ENCODE data around the gene RPTOR. TPM values are rescaled to one million over a fixed set of nuclear protein-coding genes. Genes with fewer than 3 reads are reported as not detected.

RPTOR gene
- total RNA-seq, 1 experiment from 2014 or later, result 66.7 TPM

DNA sequence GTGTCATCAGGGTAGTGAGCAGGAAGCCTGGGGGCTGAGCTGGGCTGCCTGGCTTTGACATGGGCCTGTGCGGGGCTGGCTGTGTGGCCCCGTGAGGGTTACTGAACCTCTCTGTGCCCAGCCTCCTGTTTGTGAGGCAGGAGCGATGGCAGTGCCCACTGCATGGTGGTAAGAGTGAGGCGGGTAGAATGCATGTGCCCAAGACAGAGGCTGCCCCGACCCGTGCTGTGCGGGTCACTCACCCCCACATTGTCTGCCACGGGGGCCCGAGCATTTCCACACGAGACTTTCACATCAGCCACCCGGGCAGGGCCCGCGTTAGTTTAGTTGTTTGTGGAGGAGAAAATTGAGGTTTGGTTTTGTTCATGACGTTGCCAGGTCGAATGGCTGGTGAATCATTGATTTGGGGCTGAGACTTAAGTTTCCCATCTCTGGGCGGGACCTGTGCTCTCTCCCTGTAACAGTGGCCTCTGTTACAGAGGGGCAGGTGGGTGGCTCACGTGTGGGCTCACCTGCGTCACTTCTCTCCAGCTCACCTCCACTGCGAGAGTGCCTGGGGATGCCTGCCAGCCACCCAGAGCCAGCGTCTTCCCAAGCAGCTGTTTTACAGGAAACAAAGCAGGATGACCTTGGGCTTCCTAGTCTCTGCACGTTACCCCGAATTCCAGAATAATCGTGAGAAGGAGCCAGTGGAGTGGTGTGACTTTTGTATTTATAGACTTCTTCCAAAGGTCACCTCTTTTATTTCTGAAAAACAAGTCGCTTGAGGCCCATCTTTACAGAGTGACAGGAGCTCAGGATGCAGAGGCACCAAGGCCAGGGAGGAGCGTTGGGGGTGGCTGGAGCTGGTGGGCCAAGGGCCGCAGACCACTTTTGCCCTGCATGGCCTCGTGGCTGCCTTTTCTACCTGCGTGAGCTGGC is 150.6 kb downstream of the RPTOR start:
- intact Hi-C loops (cut with micrococcal nuclease; ENCODE audit: unreplicated experiment), result no loop called here
- Mint-ChIP-seq H3K27me3 (ENCODE audit: insufficient read depth, unreplicated experiment) (no peaks in the 10 kb centered on the region), H3K4me3 (ENCODE audit: unreplicated experiment) (no peak overlapping the region), H3K9me3 (ENCODE audit: unreplicated experiment) (peaks cover 9% of the 10 kb centered on the region), H3K36me3 (ENCODE audit: insufficient read depth, unreplicated experiment) (peaks cover 23% of the 10 kb centered on the region), H3K27ac (ENCODE audit: unreplicated experiment) (peak overlapping the region; percentile 60), H3K4me1 (ENCODE audit: low read depth, unreplicated experiment) (peaks cover 6% of the 10 kb centered on the region)
- H3K36me3 ChIP-seq (ENCODE audit: control insufficient read depth, insufficient read depth, low read length), result peaks cover 1% of the 10 kb centered on the region; the same call in 1 of the 2 replicates
- no peaks in the 10 kb centered on the region for H3K27me3 ChIP-seq (replicated peaks; ENCODE audit: control insufficient read depth, insufficient read depth, low read length)
- DNase-seq, result no peak
- POLR2A ChIA-PET, result no interaction called here
- no TSS peak for BruUV-seq (replicated peaks)
- H3K4me3 ChIP-seq (ENCODE audit: low read depth, low read length), result no peak overlapping the region
- TF ChIP-seq, protein P1, sequence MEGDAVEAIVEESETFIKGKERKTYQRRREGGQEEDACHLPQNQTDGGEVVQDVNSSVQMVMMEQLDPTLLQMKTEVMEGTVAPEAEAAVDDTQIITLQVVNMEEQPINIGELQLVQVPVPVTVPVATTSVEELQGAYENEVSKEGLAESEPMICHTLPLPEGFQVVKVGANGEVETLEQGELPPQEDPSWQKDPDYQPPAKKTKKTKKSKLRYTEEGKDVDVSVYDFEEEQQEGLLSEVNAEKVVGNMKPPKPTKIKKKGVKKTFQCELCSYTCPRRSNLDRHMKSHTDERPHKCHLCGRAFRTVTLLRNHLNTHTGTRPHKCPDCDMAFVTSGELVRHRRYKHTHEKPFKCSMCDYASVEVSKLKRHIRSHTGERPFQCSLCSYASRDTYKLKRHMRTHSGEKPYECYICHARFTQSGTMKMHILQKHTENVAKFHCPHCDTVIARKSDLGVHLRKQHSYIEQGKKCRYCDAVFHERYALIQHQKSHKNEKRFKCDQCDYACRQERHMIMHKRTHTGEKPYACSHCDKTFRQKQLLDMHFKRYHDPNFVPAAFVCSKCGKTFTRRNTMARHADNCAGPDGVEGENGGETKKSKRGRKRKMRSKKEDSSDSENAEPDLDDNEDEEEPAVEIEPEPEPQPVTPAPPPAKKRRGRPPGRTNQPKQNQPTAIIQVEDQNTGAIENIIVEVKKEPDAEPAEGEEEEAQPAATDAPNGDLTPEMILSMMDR (IDR thresholded peaks at IDR 0.05; ENCODE audit: insufficient read depth in 1 of 2, low read depth in 1 of 2, low read length in 1 of 2, severe bottlenecking in 1 of 2, unreplicated experiment in 1 of 2), result no peak
- H3K4me1 ChIP-seq, result peaks cover 11% of the 10 kb centered on the region; the same call in 1 of the 2 replicates
- H3K9me3 ChIP-seq, result no peaks in the 10 kb centered on the region
- CTCF ChIA-PET, result interaction anchor here (0.6 kb wide), 1 partner anchor 1156 kb away, joined by 3 read pairs; no protein-coding TSS in a partner anchor

- intact Hi-C loops (cut with micrococcal nuclease; ENCODE audit: unreplicated experiment), result no loop called here
- TF ChIP-seq, protein P1 (IDR thresholded peaks at IDR 0.05; ENCODE audit: insufficient read depth in 1 of 2, low read depth in 1 of 2, low read length in 1 of 2, severe bottlenecking in 1 of 2, unreplicated experiment in 1 of 2), result no peak
- BruUV-seq (replicated peaks), result no TSS peak
- H3K36me3 ChIP-seq (ENCODE audit: control insufficient read depth, insufficient read depth, low read length), result peaks cover 1% of the 10 kb centered on the region; the same call in 1 of the 2 replicates
- H3K9me3 ChIP-seq, result no peaks in the 10 kb centered on the region
- Mint-ChIP-seq H3K27ac (ENCODE audit: unreplicated experiment) (no peak overlapping the region), H3K4me3 (ENCODE audit: unreplicated experiment) (no peak overlapping the region), H3K9me3 (ENCODE audit: unreplicated experiment) (peaks cover 15% of the 10 kb centered on the region), H3K27me3 (ENCODE audit: insufficient read depth, unreplicated experiment) (no peaks in the 10 kb centered on the region), H3K36me3 (ENCODE audit: insufficient read depth, unreplicated experiment) (peaks cover 23% of the 10 kb centered on the region), H3K4me1 (ENCODE audit: low read depth, unreplicated experiment) (peaks cover 6% of the 10 kb centered on the region)
- ChIA-PET CTCF (interaction anchor here (1.2 kb wide), 1 partner anchor 46 kb away, joined by 4 read pairs; no protein-coding TSS in a partner anchor), POLR2A (no interaction called here)
- peaks cover 11% of the 10 kb centered on the region; the same call in 1 of the 2 replicates for H3K4me1 ChIP-seq
- no peaks in the 10 kb centered on the region for H3K27me3 ChIP-seq (replicated peaks; ENCODE audit: control insufficient read depth, insufficient read depth, low read length)
- DNase-seq, result no peak
- no peak overlapping the region for H3K4me3 ChIP-seq (ENCODE audit: low read depth, low read length)
These were observed 151.3 kb downstream of the RPTOR start for GRCh38 chr17:80695979-80696378.

DNA sequence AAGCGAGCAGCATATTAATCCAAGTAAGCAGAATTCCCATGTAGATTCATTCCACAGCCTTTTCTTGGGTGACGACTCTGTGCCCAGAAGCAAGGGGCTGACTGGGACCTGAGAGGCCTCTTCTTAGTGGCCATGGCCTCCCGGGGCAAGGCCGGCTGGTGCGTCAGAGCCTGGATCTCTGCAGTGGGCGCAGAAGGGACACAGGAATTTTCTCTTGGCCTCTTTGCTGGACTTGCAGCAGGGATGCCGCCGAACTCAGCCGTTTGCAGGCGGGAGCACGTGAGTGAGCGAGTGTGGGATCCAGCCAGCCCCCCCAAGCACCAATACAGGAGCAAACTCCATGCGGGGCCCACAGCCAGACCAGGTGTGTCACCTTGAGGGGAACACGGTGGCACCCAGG is 151.8 kb downstream of the RPTOR start:
- CTCF ChIA-PET, result interaction anchor here (1.2 kb wide), 1 partner anchor 47 kb away, joined by 4 read pairs; no protein-coding TSS in a partner anchor
- BruUV-seq (replicated peaks), result no TSS peak

More for the DNA sequence above, 151.8 kb downstream of the RPTOR start:
- POLR2A ChIA-PET, result no interaction called here
- Mint-ChIP-seq H3K9me3 (ENCODE audit: unreplicated experiment) (peaks cover 15% of the 10 kb centered on the region), H3K4me1 (ENCODE audit: low read depth, unreplicated experiment) (peaks cover 6% of the 10 kb centered on the region), H3K4me3 (ENCODE audit: unreplicated experiment) (no peak overlapping the region), H3K36me3 (ENCODE audit: insufficient read depth, unreplicated experiment) (peaks cover 23% of the 10 kb centered on the region), H3K27me3 (ENCODE audit: insufficient read depth, unreplicated experiment) (no peaks in the 10 kb centered on the region), H3K27ac (ENCODE audit: unreplicated experiment) (no peak overlapping the region)
- no peak overlapping the region for H3K4me3 ChIP-seq (ENCODE audit: low read depth, low read length)
- H3K4me1 ChIP-seq, result peaks cover 11% of the 10 kb centered on the region; the same call in 1 of the 2 replicates
- no peaks in the 10 kb centered on the region for H3K9me3 ChIP-seq
- TF ChIP-seq, protein P1 (IDR thresholded peaks at IDR 0.05; ENCODE audit: insufficient read depth in 1 of 2, low read depth in 1 of 2, low read length in 1 of 2, severe bottlenecking in 1 of 2, unreplicated experiment in 1 of 2), result no peak
- peaks cover 1% of the 10 kb centered on the region; the same call in 1 of the 2 replicates for H3K36me3 ChIP-seq (ENCODE audit: control insufficient read depth, insufficient read depth, low read length)
- H3K27me3 ChIP-seq (replicated peaks; ENCODE audit: control insufficient read depth, insufficient read depth, low read length), result no peaks in the 10 kb centered on the region
- no peak for DNase-seq
- intact Hi-C loops (cut with micrococcal nuclease; ENCODE audit: unreplicated experiment), result no loop called here
